Activated CD8-positive, alpha-beta memory T cell treated with anti-CD3 and anti-CD28 coated beads for 36 hours (primary cell): ENCODE results near the gene GOLGA1. TPM values are rescaled to one million over a fixed set of nuclear protein-coding genes. Genes with fewer than 3 reads are reported as not detected.
"Not testable (repeated sequence)": the region's sequence is repeated elsewhere in the genome, so short reads cannot be mapped to it uniquely, and the experiment has no call there.

Experiments
- CTCF ChIA-PET: fragments of 350-600 bp; sonication (Branson Sonifier 250); formaldehyde crosslinking; loops from one replicate; lab custom pipeline; 2021; ENCODE audit warnings: antibody characterized with exemption; lab: Charles Lee
- POLR2A ChIA-PET: fragments of 350-600 bp; sonication (Branson Sonifier 250); formaldehyde crosslinking; loops from one replicate; lab custom pipeline; 2021; ENCODE audit warnings: antibody characterized with exemption; lab: Charles Lee
- total RNA-seq, 2 experiments: library from RNA; stranded (reverse); gene quantifications; one replicate each; pipeline ENCODE4 v1.2.3, GENCODE V29; 2021

The GOLGA1 gene, protein sequence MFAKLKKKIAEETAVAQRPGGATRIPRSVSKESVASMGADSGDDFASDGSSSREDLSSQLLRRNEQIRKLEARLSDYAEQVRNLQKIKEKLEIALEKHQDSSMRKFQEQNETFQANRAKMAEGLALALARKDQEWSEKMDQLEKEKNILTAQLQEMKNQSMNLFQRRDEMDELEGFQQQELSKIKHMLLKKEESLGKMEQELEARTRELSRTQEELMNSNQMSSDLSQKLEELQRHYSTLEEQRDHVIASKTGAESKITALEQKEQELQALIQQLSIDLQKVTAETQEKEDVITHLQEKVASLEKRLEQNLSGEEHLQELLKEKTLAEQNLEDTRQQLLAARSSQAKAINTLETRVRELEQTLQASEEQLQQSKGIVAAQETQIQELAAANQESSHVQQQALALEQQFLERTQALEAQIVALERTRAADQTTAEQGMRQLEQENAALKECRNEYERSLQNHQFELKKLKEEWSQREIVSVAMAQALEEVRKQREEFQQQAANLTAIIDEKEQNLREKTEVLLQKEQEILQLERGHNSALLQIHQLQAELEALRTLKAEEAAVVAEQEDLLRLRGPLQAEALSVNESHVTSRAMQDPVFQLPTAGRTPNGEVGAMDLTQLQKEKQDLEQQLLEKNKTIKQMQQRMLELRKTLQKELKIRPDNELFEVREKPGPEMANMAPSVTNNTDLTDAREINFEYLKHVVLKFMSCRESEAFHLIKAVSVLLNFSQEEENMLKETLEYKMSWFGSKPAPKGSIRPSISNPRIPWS
- total RNA-seq, result 10 to 100 TPM; 14.7 to 16.3 TPM

DNA sequence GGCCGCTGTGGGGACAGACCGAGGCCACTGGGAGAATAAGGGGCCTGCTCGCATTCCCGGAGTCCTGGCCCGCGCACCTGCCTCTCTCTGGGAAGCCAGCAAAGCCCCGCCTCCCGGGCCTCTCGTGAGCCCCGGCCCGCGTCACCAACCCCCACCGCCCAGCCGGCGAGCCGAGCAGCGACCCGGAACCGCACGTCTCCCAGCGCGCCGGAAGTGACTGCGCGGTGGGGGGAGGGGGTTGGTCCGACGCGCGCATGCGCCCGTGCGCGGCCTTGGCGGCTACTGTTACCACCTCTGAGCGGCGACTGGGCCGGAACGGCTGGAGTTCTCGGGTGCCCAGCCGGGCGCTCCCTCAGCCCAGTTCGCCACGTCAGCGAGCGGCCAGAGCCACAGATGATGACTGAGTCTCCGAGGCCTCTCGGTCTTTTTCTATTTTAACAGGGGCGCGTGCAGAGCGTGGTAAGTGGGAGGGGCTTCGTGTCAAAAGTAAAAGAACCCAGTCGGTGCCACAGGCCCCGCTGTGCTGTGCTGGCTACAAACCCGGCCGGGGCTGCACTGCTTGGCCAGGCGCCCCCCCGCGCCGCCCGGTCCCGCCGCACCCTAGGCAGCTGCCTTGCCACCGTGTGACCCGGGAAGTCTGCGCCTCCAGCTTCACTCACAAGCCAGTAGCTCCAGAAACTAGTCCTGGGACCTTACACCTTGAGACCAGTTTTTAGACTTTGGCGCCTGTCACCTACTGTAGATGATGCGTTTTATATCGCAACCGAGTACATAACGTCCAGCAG is at the start of gene GOLGA1:
GOLGA1 (minus strand) TSS at position 190 of the 785 bp plus-strand sequence. CDS start 2,372 bp downstream, outside the sequence.
- ChIA-PET CTCF (no interaction called here), POLR2A (interaction anchor here (0.5 to 1.2 kb wide), 6 partner anchors 68 to 1864 kb away, joined by 3 to 4 read pairs (median 4); partner anchors contain the start of gene ZBTB43)

DNA sequence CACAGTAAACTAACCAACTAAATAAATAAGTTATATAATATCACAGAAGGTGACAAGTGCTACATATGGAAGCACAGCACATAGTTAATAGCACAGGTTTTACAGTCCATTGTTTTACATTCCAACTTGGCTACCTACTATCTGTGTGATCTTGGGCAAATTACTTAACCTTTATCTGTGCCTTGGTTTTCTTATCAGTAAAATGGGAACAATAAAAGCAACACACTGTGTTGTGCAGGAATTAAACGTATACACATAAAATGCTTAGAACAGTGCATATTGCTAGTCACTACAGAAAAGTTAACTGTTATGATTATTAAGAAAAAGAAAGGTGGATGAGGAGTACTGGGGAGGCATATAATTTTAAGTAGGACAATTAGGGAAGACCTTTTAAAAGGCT is 42.8 kb upstream of the GOLGA1 start:
- ChIA-PET POLR2A (no interaction called here), CTCF (no interaction called here)

DNA sequence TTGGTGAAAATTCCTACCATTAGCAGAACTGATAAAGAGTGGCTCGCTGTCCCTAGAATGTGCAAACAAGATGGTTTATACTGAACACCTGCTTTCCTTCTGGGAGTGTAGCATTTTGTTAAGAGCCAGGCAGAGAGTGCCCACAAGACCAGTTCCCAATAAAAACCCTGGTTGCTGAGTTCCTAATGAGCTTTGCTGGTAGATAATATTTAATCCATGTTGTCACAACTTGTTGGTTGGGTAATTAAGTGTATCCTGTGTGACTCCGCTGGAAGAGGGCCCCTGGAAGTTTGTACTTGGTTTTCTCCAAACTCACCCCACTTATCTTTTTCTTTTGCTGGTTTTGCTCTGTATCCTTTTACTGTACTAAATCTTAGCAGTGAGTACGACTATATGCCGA is 39.5 kb upstream of the GOLGA1 start:
- CTCF ChIA-PET, result no interaction called here
- POLR2A ChIA-PET, result no interaction called here

DNA sequence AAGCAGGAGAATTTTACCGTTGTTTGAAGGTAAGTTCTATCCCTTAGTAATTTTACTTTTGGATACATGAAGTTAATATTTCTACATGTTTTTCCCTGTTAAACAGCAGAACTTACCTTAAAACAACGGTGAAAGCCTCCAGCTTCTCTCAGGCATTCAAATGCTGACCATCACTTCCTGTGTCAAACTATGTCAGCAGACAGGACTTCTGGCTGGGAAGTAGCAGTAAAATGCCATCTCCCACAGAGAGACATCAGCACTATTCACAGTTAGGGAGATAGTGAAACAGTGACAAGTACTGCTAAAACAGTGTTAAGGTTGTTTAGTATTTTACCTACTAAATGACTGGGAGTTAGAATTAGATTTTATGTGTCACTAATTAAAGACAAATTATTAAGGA is 34.2 kb upstream of the GOLGA1 start:
- ChIA-PET CTCF (no interaction called here), POLR2A (no interaction called here)

DNA sequence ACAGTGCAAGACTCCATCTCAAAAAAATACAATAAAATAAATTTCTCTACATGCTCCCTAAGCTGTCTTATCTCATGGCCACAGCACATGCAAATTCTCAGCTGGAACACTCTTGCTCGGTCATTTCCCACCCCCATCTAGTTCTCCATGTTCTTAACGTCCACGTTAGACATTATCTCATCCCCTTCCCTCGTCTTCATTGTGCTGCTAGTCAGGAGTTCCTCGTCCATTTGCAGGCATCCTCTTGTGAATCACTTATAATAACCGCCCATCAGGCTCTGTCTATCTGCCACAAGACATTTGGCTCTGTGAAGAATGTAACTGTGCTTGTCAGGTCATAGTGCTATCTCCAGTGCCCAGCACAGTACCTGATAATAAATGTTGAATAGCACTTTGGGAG is 32.9 kb upstream of the GOLGA1 start:
- CTCF ChIA-PET, result no interaction called here
- POLR2A ChIA-PET, result no interaction called here

DNA sequence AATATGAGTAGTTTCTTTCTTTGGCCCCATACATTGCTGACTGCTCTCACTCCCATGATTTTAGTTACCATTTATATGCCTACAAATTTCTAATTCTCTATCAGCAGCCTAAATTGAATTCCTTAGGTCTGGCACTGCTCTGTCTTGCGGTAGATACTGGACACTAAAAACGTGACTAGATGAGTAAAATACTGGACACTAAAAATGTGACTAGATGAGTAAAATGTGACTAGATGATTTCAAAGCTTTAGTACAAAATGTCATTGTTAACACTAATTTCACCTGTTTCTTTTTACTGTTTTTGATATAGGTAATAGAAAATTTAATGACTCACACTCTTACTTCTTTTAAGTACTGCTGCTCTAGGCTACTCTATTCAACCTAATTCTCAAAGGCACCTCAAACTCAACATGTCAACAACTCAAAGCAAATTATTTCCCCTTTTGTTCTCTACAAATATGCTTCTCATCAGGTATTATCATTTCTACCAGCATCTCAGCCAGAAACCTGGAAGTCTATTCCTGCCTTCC is 31.4 kb upstream of the GOLGA1 start:
- CTCF ChIA-PET, result no interaction called here
- POLR2A ChIA-PET, result no interaction called here

DNA sequence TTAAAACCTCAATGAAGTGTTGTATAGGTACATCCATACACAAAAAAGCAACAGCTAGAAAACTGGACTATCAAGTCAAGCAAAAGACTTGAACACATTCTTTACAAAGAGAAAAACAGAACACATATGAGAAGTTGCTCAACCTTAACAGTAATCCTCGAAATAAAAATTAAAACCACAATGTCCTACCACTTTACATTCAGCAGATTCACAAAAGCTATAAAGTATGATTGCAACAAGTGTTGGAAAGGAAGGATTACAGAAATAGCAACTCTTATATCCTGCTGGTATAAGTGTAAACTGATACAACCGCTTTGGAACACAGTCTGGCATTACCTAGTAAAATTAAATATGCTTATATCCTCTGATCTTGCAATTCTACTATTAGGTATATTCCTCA is 28.5 kb upstream of the GOLGA1 start:
- POLR2A ChIA-PET, result interaction anchor here (0.6 kb wide), 1 partner anchor 867 kb away, joined by 3 read pairs; no protein-coding TSS in a partner anchor
- CTCF ChIA-PET, result no interaction called here

DNA sequence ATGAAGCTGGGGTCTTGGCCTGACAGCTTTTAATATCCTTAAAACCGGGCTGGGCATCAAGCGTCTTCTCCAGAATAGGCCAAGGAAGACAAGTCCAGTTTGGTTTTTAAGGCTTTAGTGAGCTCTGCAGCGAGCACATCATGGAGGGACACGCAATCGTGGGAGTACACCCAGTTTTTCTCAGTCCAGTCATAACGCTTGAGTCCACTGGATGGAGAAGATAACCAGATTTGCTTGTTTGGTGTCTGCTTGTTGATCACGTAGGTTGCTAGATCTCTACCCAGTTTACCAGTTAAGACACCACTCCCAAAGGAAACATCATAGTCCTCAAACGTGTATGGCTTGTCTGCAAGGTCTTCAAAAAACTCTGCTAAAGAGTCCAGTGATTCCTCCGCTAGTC is 27.4 kb upstream of the GOLGA1 start:
- POLR2A ChIA-PET, result no interaction called here

DNA sequence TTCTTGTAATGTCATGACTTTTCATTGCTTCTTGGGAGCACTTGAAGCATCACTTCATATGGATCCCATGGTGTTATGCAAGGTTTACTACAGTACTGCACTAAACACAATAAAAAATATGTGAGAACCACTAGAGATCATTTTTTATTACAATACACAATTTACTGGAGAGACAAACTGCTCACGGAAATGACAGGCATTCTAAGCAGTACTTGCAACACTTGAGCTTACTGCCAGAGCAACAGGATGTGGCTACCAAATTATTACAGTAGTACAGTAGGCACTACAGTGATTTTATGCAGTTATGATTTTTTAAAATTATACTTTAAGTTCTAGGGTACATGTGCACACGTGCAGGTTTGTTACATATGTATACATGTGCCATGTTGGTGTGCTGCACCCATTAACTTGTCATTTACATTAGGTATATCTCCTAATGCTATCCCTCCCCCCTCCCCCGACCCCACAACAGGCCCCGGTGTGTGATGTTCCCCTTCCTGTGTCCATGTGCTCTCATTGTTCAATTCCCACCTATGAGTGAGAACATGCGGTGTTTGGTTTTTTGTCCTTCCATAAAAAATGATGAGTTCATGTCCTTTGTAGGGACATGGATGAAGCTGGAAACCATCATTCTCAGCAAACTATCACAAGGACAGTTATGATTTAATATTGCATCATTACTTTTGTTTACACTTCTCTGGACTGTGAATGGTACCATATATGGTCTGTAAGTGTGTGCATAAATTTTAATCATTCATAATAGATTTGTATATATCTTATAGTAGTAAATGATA is 25.1 kb upstream of the GOLGA1 start:
- CTCF ChIA-PET, result interaction anchor here (0.6 kb wide), 1 partner anchor 9 kb away, joined by 4 read pairs; no protein-coding TSS in a partner anchor

More for the DNA sequence above, 27.4 kb upstream of the GOLGA1 start:
- CTCF ChIA-PET, result interaction anchor here (1.5 kb wide), 1 partner anchor 74 kb away, joined by 3 read pairs; no protein-coding TSS in a partner anchor

DNA sequence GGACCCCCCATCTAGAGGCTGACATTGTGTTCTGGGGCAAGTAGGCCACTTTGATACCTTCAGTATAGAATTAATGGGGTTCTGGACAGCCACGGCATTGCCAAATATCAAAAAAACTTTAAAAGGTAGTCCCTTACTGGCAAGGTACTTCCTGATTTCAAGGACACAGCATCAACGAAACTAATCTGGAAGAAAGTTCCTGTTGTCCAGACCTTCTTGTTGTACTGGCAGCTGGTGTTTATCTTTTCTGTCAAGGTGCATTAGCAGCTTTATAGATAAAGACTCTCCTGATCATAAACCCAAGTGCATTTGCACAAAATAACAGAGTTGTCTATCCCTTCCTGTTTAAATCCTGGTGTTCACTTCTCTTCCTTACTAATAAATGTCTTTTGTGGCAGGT is 23.7 kb upstream of the GOLGA1 start:
- POLR2A ChIA-PET, result interaction anchor here (0.7 kb wide), 1 partner anchor 274 kb away, joined by 3 read pairs; no protein-coding TSS in a partner anchor

More for the DNA sequence above, 25.1 kb upstream of the GOLGA1 start:
- POLR2A ChIA-PET, result interaction anchor here (0.7 to 1.0 kb wide), 3 partner anchors 96 to 113 kb away, joined by 3 to 7 read pairs (median 4); no protein-coding TSS in a partner anchor

DNA sequence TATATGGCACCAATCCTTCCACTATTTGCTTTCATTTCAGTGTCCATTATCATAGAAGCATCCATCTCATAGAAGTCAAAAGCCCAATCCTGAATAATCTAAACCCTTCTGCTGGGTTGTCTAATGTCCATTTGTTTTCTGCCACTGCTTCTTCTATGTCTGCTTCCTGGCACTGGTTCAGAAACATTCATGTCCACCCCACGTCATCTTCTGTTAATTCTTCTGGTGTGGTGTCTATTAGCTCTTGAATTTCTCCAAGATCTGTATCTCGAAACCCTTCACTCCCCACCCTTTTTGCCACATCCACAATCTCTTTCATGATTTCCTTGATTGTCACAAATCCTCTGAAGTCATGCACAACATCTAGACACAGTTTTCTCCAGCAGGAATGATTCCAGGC is 23.2 kb upstream of the GOLGA1 start:
- POLR2A ChIA-PET, result no interaction called here
- CTCF ChIA-PET, result no interaction called here

More for the DNA sequence above, 23.7 kb upstream of the GOLGA1 start:
- CTCF ChIA-PET, result interaction anchor here (0.7 kb wide), 3 partner anchors 162 to 1640 kb away, joined by 3 read pairs; no protein-coding TSS in a partner anchor

DNA sequence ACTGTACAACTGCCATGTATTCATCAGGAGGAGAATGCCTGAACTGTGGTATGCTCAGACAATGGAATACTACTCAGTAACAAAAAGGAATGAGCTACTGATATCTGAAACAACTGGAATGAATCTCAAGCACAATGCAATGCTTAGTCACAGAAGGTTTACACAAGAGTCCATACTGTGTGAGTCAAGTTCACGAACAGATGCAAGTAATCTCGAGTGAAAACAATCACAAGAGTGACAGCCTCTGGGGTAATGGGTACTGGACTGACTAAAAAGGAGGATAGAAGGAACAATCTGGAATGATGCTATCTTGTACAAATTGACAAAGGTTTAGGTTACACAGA is 19.5 kb upstream of the GOLGA1 start:
- CTCF ChIA-PET, result interaction anchor here (0.6 to 0.7 kb wide), 2 partner anchors 11 to 318 kb away, joined by 3 read pairs; no protein-coding TSS in a partner anchor
- POLR2A ChIA-PET, result no interaction called here

DNA sequence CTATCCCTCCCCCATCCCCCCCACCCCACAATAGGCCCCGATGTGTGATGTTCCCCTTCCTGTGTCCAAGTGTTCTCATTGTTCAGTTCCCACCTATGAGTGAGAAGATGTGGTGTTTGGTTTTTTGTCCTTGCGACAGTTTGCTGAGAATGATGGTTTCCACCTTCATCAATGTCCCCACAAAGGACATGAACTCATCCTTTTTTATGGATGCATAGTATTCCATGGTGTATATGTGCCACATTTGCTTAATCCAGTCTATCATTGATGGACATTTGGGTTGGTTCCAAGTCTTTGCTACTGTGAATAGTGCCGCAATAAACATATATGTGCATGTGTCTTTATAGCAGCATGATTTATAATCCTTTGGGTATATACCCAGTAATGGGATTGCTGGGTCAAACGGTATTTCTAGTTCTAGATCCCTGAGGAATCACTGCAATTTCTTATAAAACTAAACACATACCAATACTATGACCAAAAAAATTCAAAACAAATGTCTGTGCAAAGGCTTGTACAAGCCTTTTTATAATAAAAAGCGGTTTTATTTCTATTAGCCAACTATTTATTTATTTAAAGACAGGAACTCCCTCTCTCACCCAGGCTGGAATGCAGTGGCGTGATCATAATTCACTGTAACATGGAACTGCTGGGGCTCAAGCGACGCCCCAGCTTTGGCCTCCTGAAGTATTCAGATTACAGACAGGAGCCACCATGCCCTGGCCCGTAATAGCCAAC is 19.0 kb upstream of the GOLGA1 start:
- POLR2A ChIA-PET, CTCF ChIA-PET: not testable (repeated sequence)

DNA sequence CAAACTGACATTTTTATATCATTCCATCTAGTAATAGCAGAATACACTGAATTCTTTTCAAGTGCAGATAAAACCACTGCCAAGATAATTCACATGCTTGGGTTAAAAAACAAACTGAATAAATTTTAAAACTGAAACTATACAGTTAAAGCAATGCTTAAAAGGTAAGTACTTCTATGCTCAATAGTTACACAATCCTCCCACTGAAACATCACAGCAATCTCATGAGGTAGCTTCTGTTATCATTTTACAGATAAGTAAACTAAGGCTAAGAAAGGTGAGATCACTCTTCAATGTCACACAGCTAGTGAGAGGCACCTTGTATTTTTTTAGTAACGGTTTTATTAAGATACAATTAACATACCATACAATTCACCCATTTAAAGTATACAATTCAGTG is 13.4 kb upstream of the GOLGA1 start:
- CTCF ChIA-PET, result no interaction called here

DNA sequence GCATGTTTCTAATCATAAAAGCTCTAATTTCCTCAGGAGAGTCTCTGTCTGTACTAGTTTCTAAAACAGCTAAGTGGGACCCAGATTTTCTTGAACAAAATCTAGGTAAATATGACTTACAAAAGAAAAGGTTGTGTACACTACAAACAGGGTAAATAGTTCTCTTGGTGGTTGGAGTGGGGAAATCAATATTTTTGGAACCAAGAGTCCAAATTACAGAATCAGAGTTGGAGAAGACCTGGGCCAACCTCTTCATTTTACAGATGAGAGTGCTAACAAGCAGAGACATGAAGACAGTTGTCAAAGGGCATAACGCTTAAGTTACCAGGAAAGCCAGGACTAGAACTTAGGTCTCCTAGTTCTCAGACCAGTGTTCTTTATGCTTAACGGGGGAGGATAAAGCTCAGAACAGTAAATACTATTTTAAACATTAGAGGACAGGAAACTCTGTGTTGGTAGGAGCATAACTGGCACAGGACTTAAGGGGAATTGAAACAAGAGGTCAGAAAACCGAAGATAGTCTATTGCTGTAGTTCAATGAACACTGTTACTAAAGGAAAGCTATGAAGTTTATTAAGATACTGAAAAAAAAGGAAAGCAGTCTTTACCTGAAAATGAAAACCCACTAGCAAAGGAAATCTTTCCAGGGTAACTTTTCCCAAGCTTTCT is 9.3 kb upstream of the GOLGA1 start:
- POLR2A ChIA-PET, result interaction anchor here (0.7 to 0.9 kb wide), 3 partner anchors 46 to 291 kb away, joined by 3 to 5 read pairs (median 3); no protein-coding TSS in a partner anchor

More for the DNA sequence above, 13.4 kb upstream of the GOLGA1 start:
- POLR2A ChIA-PET, result interaction anchor here (0.7 kb wide), 1 partner anchor 1290 kb away, joined by 10 read pairs; no protein-coding TSS in a partner anchor

DNA sequence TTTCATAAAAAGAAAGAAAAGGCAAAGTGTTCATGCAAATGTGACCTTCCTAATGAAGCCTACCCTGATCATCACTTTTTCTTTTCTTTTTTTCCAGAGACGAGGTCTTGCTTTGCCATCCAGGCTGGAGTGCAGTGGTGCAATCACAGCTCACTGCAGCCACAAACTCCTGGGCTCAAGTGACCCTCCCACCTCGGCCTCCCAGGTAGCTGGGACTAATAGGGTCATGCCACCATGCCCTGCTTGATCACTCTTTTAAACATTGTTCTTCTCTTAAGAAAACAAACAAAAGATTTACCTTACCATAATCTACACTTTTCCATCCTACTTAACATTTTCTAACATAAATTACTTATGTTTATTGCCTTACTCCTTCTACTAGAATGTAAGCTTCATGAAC is 8.5 kb upstream of the GOLGA1 start:
- ChIA-PET CTCF (interaction anchor here (0.7 kb wide), 1 partner anchor 11 kb away, joined by 3 read pairs; no protein-coding TSS in a partner anchor), POLR2A (interaction anchor here (0.9 kb wide), 1 partner anchor 290 kb away, joined by 3 read pairs; no protein-coding TSS in a partner anchor)

More for the DNA sequence above, 9.3 kb upstream of the GOLGA1 start:
- CTCF ChIA-PET, result no interaction called here
